NCI-H1694 (cell line): Measurements from ENCODE around the gene PRRT2.
"Not testable (repeated sequence)": the region's sequence is repeated elsewhere in the genome, so short reads cannot be mapped to it uniquely, and the experiment has no call there.

Source experiments
- DNase-seq: peaks from one replicate; lab custom pipeline; 2025; lab: John Stamatoyannopoulos, UW

Gene PRRT2

GRCh38 chr16:29811896-29812665, at the start of gene PRRT2:
TSS of gene PRRT2 (plus strand) at chr16:29812193. CDS start at chr16:29813055, 862 bp downstream.
- no peak for DNase-seq

GRCh38 chr16:29763326-29763725, 48.7 kb upstream of the PRRT2 start:
- no peak for DNase-seq

- DNase-seq, result no peak
Observed at GRCh38 chr16:29765167-29766032, 46.6 kb upstream of the PRRT2 start.

GRCh38 chr16:29766571-29766970, 45.4 kb upstream of the PRRT2 start:
- DNase-seq, result no peak

DNA sequence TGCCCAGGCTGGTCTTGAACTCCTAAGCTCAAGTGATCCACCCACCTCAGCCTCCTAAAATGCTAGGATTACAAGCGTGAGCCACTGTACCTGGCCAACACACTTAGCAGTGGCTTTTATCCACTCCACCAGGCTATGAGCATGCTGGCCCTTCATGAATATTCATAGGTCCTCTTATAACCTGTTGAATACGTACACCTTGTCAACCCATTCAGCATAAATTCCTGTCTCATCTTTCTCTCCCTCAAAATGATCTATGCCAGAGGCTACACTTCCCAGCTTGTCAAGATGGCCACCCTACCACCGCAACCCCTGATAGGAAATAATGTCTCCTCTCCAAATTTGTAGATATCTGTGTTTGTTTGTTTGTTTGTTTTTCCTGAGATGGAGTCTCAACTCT, 44.9 kb upstream of the PRRT2 start:
- no peak for DNase-seq

GRCh38 chr16:29769507-29769906, 42.5 kb upstream of the PRRT2 start:
- DNase-seq, result no peak

DNA sequence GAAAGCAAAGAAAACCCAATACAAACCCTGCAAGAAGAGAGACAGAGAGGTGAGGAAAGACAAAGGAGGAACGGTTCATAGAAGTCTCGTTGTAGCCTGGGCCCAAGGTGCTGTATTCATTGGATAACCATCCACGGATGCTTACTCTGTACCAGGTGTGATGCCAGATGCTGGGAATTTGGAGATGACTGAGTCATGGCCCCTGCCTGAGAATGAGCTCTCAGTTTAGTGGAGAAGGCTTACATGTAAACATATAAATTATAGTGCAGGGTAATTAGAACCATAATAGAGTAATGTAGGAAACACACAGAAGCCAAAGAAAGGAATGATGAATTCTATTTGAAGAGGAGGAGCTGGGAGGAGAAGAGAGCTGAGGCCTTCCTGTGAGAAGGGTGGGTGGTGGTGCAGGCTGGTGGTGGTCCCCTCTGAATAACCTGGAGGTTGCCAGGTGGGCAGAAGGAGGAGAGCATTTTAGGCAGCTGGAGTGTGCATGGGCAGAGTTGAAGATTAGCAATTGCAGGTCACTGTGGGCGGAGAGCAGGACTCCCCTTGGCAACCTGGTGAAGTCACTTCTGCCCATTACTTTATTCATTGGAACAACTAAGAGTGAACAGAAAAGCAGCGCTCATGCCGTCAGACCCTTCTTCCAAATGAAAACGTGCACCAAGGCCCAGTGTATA, 41.6 kb upstream of the PRRT2 start:
- no peak for DNase-seq

DNA sequence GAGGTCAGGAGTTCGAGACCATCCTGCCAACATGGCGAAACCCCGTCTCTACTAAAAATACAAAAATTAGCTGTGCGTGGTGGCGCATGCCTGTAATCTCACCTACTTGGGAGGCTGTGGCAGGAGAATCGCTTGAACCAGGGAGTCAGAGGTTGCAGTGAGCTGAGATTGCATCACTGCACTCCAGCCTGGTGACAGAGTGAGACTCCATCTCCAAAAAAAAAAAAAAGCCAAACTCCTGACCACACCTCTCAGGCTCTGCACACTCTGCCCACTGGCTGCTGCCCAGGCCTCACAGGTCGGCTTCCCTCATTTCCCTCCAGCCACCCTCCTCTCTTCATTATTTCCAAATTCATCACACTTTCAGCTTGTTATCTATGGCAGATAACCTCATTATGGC, 39.7 kb upstream of the PRRT2 start:
- DNase-seq, result not testable (repeated sequence)

- DNase-seq, result no peak
Observed at GRCh38 chr16:29774730-29775129, 37.3 kb upstream of the PRRT2 start.

DNA sequence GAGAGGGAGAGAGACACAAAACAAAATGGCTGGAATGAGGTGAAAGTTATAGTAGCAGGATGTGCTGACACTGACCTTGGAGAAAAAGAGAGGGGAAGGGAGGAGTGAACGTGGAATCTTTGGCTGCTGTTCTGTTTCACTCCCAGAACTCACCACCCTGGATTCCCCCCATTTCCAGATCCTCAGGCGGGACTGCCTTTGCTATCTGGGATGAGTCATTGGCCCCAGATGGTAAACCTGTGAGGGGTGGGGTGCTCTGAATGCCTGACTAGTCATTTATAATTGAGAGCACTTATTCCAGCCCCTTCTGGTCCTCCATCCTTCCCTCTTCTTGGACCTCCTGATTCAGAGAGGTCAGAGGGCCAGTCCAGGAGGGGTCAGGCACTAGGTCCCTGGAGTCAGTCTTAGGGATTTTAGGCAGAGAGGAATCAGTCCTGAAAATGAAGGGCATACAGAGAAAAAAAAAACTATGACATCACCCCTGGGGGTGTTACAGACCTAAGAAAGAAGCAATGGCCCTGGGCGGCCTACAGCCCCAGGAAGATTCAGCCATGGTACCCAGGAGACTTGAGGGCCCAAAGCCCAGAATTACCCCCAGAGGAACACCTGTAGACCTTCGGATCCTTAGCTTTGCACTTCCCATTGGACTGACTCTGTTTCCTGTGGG, 36.1 kb upstream of the PRRT2 start:
- DNase-seq, result peak; percentile 17

GRCh38 chr16:29777576-29778350, 34.2 kb upstream of the PRRT2 start, which contains the start of gene ZG16:
TSS of gene ZG16 (plus strand) at chr16:29778256. CDS start at chr16:29779267, 1,011 bp downstream.
- no peak for DNase-seq

- no peak for DNase-seq
Observed at GRCh38 chr16:29779474-29779873, 32.5 kb upstream of the PRRT2 start.

GRCh38 chr16:29783094-29783953, 28.7 kb upstream of the PRRT2 start:
- DNase-seq, result not testable (repeated sequence)

GRCh38 chr16:29784157-29784556, 27.8 kb upstream of the PRRT2 start:
- no peak for DNase-seq

DNA sequence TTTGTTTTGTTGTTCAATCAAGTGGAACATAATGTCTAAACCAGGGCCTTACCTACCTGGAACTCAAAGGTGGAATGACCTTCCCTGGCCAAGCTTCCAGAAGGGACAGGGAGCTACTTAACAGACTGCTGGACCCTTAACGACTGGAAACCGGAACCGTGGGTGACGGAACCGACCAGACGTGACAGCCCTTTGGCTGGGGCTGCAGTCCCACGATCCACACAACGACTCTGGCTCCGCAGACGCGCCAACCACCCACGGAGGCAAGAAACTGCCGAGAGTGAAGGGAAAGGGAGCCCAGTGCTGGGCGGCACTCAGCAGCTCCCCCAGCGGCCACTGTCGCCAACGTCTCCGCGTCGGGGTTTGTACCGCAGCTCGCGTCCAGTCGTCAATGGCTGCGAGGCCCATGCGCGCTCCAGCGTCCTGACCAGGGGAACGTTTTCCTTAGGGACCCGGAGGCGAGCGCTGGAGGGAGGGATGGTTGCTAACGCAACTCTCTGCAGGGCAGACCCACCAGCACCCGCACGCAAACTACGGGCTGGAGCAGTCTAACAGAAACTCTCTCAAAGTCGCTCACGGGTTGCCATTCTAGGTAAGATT, 27.0 kb upstream of the PRRT2 start:
- no peak for DNase-seq

DNA sequence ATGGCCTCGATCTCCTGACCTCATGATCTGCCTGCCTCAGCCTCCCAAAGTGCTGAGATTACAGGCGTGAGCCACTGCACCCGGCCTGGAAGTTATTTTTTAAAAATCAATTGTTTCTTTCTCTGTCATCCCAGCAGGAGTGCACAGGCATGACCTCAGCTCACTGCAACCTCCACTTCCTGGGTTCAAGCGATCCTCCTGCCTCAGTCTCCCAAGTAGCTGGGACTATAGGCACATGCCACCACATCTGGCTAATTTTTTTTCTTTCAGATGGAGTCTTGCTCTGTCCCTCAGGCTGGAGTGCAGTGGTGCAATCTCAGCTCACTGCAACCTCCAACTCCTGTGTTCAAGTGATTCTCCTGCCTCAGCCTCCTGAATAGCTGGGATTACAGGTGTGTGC, 24.8 kb upstream of the PRRT2 start:
- DNase-seq, result not testable (repeated sequence)

DNA sequence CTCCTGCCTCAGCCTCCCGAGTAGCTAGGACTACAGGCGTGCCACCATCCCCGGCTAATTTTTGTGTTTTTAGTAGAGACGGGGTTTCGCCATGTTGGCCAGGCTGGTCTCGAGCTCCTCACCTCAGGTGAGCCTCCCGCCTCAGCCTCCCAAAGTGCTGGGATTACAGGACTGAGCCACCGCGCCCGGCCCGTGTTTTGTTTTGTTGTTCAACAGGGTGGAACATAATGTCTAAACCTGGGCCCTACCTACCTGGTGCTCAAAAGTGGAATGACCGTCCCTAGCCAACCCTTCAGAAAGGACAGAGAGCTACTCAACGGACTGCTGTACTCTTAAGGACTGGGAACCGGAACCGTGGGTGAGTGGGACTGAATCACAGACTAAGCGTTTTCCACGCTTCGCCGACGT, 22.2 kb upstream of the PRRT2 start:
- no peak for DNase-seq

- peak; percentile 96 for DNase-seq
Observed at GRCh38 chr16:29790183-29790948, 21.6 kb upstream of the PRRT2 start, which contains the start of gene KIF22. TSS of gene KIF22 (plus strand) at chr16:29790751. CDS start at chr16:29790760, 9 bp downstream.
